Endothelial cell of umbilical vein (primary cell): ENCODE measurements around the gene ASNS. TPM values are rescaled to one million over a fixed set of nuclear protein-coding genes. Genes with fewer than 3 reads are reported as not detected.
"Not testable (repeated sequence)": the region's sequence is repeated elsewhere in the genome, so short reads cannot be mapped to it uniquely, and the experiment has no call there.

Source experiments
- BruUV-seq: library from RNA; stranded (reverse); fragments of 400-500 nt; replicated peaks from 2 replicates; lab custom pipeline; 2021; lab: Mats Ljungman, UMichigan
- CTCF ChIA-PET: fragments of 300-600, 350-600 bp; sonication (Branson Sonifier 250); formaldehyde crosslinking; loops from one replicate; lab custom pipeline; 2021; ENCODE audit warnings: antibody characterized with exemption, inconsistent platforms; lab: Charles Lee
- POLR2A ChIA-PET: fragments of 300-600, 350-600 bp; sonication (Branson Sonifier 250); formaldehyde crosslinking; loops from one replicate; lab custom pipeline; 2021; ENCODE audit warnings: antibody characterized with exemption, inconsistent platforms; lab: Charles Lee
- DNase-seq: peaks from one replicate; pipeline ENCODE4 v3.0.0-alpha.2; 2011; ENCODE audit warnings: low read depth, low spot score
- FAIRE-seq: peaks from 2 replicates; lab custom pipeline; 2011; peaks lifted over from hg19 to GRCh38; lab: Jason Lieb, UNC
- H2AFZ ChIP-seq: 2 replicates; pipeline ENCODE4 v1.6.0; 2012; ENCODE audit warnings: low read depth, low read length, control low read depth, inconsistent platforms
- H3K27ac ChIP-seq: 2 replicates; pipeline ENCODE4 v1.5.1; 2011; ENCODE audit warnings: low read depth, mild to moderate bottlenecking, control low read depth, low read length, moderate library complexity; ENCODE audit not compliant: insufficient read depth
- H3K27me3 ChIP-seq, 2 experiments: 2 replicates each; pipeline versions ENCODE4 v1.6.0 to v1.6.1; 2011; ENCODE audit warnings: low read length in 2 of 2, mixed read lengths in 1 of 2; ENCODE audit not compliant: control insufficient read depth in 2 of 2, insufficient read depth in 2 of 2
- H3K36me3 ChIP-seq, 2 experiments: 2 replicates in 1 of 2; 3 replicates in 1 of 2; pipeline ENCODE4 v1.5.1; 2011; ENCODE audit warnings: low read length in 2 of 2, mild to moderate bottlenecking in 1 of 2, moderate library complexity in 1 of 2; ENCODE audit not compliant: control insufficient read depth in 2 of 2, insufficient read depth in 2 of 2; ENCODE audit errors: extremely low read depth in 1 of 2
- H3K4me1 ChIP-seq: 3 replicates; pipeline ENCODE4 v1.5.1; 2011; ENCODE audit warnings: mild to moderate bottlenecking, low read length; ENCODE audit not compliant: control insufficient read depth, insufficient read depth; ENCODE audit errors: extremely low read depth
- H3K4me2 ChIP-seq: 2 replicates; pipeline ENCODE4 v1.6.1; 2011; ENCODE audit warnings: low read length, control low read depth, mixed read lengths; ENCODE audit not compliant: insufficient read depth
- H3K4me3 ChIP-seq, 3 experiments: fragments of 200-600 bp in 1 of 3; sonication (generic), shearing (Covaris generic) in 1 of 3; replicated peaks in 1 of 3; 2 replicates each; pipeline ENCODE4 v1.5.1; 2011 to 2016; ENCODE audit warnings: control low read depth in 3 of 3, low read length in 3 of 3, mild to moderate bottlenecking in 2 of 3, inconsistent platforms in 1 of 3, low read depth in 1 of 3, moderate library complexity in 1 of 3; ENCODE audit not compliant: insufficient read depth in 1 of 3
- H3K79me2 ChIP-seq: 2 replicates; pipeline ENCODE4 v1.6.0; 2012; ENCODE audit warnings: low read length, inconsistent platforms; ENCODE audit not compliant: control insufficient read depth, insufficient read depth
- H3K9ac ChIP-seq: replicated peaks from 2 replicates; pipeline ENCODE3; 2011; ENCODE audit warnings: low read length, control low read depth; ENCODE audit not compliant: insufficient read depth; ENCODE audit errors: extremely low read depth
- H3K9me1 ChIP-seq: replicated peaks from 3 replicates; pipeline ENCODE4 v1.6.0; 2011; ENCODE audit warnings: mild to moderate bottlenecking, low read length; ENCODE audit not compliant: control insufficient read depth, insufficient read depth; ENCODE audit errors: extremely low read depth
- H3K9me3 ChIP-seq: replicated peaks from 2 replicates; pipeline ENCODE4 v1.5.1; 2012; ENCODE audit warnings: low read length, inconsistent platforms; ENCODE audit not compliant: control insufficient read depth, insufficient read depth
- H4K20me1 ChIP-seq: replicated peaks from 2 replicates; pipeline ENCODE3; 2011; ENCODE audit warnings: mild to moderate bottlenecking, low read length; ENCODE audit not compliant: control insufficient read depth, insufficient read depth; ENCODE audit errors: extremely low read depth
- dilution Hi-C: fragments of 300-500 bp; cut with MboI; formaldehyde crosslinking; loops from one replicate; pipeline ENCODE4 v1.15.0; 2019; ENCODE audit warnings: low sequenced_read_pairs; ENCODE audit not compliant: extremely low pct_ligation_motif_present
- intact Hi-C: fragments of 100-400 bp; cut with micrococcal nuclease; formaldehyde crosslinking; loops from one replicate; pipeline ENCODE4 v1.10.0; 2022
- polyA plus RNA-seq, 4 experiments: library from polyadenylated mRNA; depleted of rRNA in 3 of 4; stranded (reverse) in 3 of 4; unstranded in 1 of 4; fragments of >200 nt; gene quantifications; 2 replicates each; pipeline versions ENCODE4 v1.2.1 to v1.2.3, GENCODE V29; 2011 to 2012; ENCODE audit warnings: missing spikeins in 1 of 4
- total RNA-seq: library from RNA; stranded (reverse); gene quantifications from 2 replicates; pipeline ENCODE4 v1.2.3, GENCODE V29; 2021

The ASNS gene
- total and polyA plus RNA-seq, 2 donors (not counting 3 experiments of a cell fraction or from before 2014, with no cell fraction given), result 5.1 to 15.0 TPM

GRCh38 chr7:97912294-97912693 lies 40.1 kb upstream of the ASNS start:
- H3K9me1 ChIP-seq, BruUV-seq, H3K79me2 ChIP-seq, H3K36me3 ChIP-seq, dilution Hi-C loops, H3K9ac ChIP-seq, H3K9me3 ChIP-seq, H3K4me3 ChIP-seq, H3K27ac ChIP-seq, DNase-seq, FAIRE-seq, intact Hi-C loops, H3K4me1 ChIP-seq, POLR2A ChIA-PET, H3K4me2 ChIP-seq, H2AFZ ChIP-seq, H4K20me1 ChIP-seq, H3K27me3 ChIP-seq, CTCF ChIA-PET: not testable (repeated sequence)

GRCh38 chr7:97896893-97897292 lies 24.7 kb upstream of the ASNS start:
- dilution Hi-C loops, H3K79me2 ChIP-seq: not testable (repeated sequence)

DNA sequence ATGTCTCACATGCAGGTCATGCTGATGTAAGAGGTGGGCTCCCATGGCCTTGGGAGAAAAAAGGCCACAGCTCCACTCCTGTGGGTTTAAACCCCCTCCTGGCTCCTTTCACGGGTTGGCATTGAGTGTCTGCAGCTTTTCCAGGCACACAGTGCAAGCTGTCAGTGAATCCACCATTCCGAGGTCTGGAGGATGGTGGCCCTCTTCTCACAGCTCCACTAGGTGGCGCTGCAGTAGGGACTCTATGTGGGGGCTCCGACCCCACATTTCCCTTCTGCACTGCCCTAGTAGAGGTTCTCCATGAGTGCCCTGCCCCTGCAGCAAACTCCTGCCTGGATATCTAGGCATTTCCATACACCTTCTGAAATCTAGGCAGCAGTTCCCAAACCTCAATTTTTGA lies 19.5 kb upstream of the ASNS start:
- H3K27me3 ChIP-seq, intact Hi-C loops, H3K36me3 ChIP-seq, CTCF ChIA-PET, H3K9me3 ChIP-seq, dilution Hi-C loops, POLR2A ChIA-PET, H3K4me1 ChIP-seq, H2AFZ ChIP-seq, H3K27ac ChIP-seq, H3K9ac ChIP-seq, H3K4me2 ChIP-seq, DNase-seq, BruUV-seq, FAIRE-seq, H3K4me3 ChIP-seq, H4K20me1 ChIP-seq, H3K79me2 ChIP-seq, H3K9me1 ChIP-seq: not testable (repeated sequence)

More at GRCh38 chr7:97896893-97897292, 24.7 kb upstream of the ASNS start:
- H3K27me3 ChIP-seq, H4K20me1 ChIP-seq, H3K4me2 ChIP-seq, H3K4me1 ChIP-seq, H3K9ac ChIP-seq, intact Hi-C loops, H3K4me3 ChIP-seq, H3K27ac ChIP-seq, BruUV-seq, H3K9me3 ChIP-seq, FAIRE-seq, H3K9me1 ChIP-seq, H2AFZ ChIP-seq, H3K36me3 ChIP-seq, POLR2A ChIA-PET, CTCF ChIA-PET, DNase-seq: not testable (repeated sequence)

GRCh38 chr7:97879527-97879926 lies 7.3 kb upstream of the ASNS start:
- H3K36me3 ChIP-seq, H3K9ac ChIP-seq, H3K4me2 ChIP-seq, H3K27ac ChIP-seq, H4K20me1 ChIP-seq, POLR2A ChIA-PET, CTCF ChIA-PET, H3K79me2 ChIP-seq, DNase-seq, BruUV-seq, FAIRE-seq, H3K9me3 ChIP-seq, intact Hi-C loops, H3K4me3 ChIP-seq, H3K27me3 ChIP-seq, dilution Hi-C loops, H2AFZ ChIP-seq, H3K4me1 ChIP-seq, H3K9me1 ChIP-seq: not testable (repeated sequence)
